PC-3 (cell line): Measurements from ENCODE around the gene DUSP12. TPM values are rescaled to one million over a fixed set of nuclear protein-coding genes. Genes with fewer than 3 reads are reported as not detected.

ENCODE experiments used
- ATAC-seq: fragments of 200-7000 bp; cut with Tn5 transposase; 2 replicates; pipeline ENCODE4 v1.9.1; 2020; ENCODE audit warnings: mild to moderate bottlenecking, moderate library complexity
- BruUV-seq: library from RNA; stranded (reverse); fragments of 400-500 nt; replicated peaks from 2 replicates; lab custom pipeline; 2021; lab: Mats Ljungman, UMichigan
- CTCF ChIA-PET: fragments of 300-600 bp; sonication (Branson Sonifier 250); formaldehyde crosslinking; loops from one replicate; lab custom pipeline; 2022; ENCODE audit warnings: antibody characterized with exemption; lab: Charles Lee
- POLR2A ChIA-PET: fragments of 300-600 bp; sonication (Branson Sonifier 250); formaldehyde crosslinking; loops from one replicate; lab custom pipeline; 2022; ENCODE audit warnings: antibody characterized with exemption; ENCODE audit not compliant: unreplicated experiment; lab: Charles Lee
- DNase-seq: peaks from one replicate; pipeline ENCODE4 v3.0.0-alpha.2; 2015
- H2AFZ ChIP-seq: fragments of 300-600 bp; sonication (generic); 2 replicates; pipeline ENCODE4 v1.6.0; 2016; ENCODE audit warnings: antibody characterized with exemption, low read length
- H3F3A ChIP-seq: fragments of 300-600 bp; sonication (generic); one replicate; pipeline ENCODE4 v1.6.0; 2017; ENCODE audit warnings: antibody characterized with exemption, low read length, control low read depth, mild to moderate bottlenecking; ENCODE audit not compliant: unreplicated experiment
- H3K27ac ChIP-seq: fragments of 300-600 bp; sonication (generic); 2 replicates; pipeline ENCODE4 v1.5.1; 2016; ENCODE audit warnings: mild to moderate bottlenecking, low read length
- H3K27me3 ChIP-seq: fragments of 300-600 bp; sonication (generic); 2 replicates; pipeline ENCODE4 v1.6.1; 2016; ENCODE audit warnings: low read length, mixed read lengths
- H3K36me3 ChIP-seq: fragments of 300-600 bp; sonication (generic); 2 replicates; pipeline ENCODE4 v1.6.1; 2016; ENCODE audit warnings: low read depth, mixed run types, low read length, mixed read lengths
- H3K4me1 ChIP-seq: fragments of 300-600 bp; sonication (generic); 2 replicates; pipeline ENCODE4 v1.5.1; 2016; ENCODE audit warnings: low read length; ENCODE audit not compliant: insufficient read depth
- H3K4me2 ChIP-seq: fragments of 300-600 bp; sonication (generic); 2 replicates; pipeline ENCODE4 v1.6.0; 2016; ENCODE audit warnings: low read length
- H3K4me3 ChIP-seq: fragments of 300-600 bp; sonication (generic); 2 replicates; pipeline ENCODE4 v1.5.1; 2016; ENCODE audit warnings: mild to moderate bottlenecking, low read length, mixed read lengths
- H3K79me2 ChIP-seq: fragments of 300-600 bp; sonication (generic); 2 replicates; pipeline ENCODE4 v1.6.1; 2017; ENCODE audit warnings: low read length, mixed read lengths
- H3K9ac ChIP-seq: fragments of 300-600 bp; sonication (generic); 2 replicates; pipeline ENCODE4 v1.6.0; 2016; ENCODE audit warnings: mild to moderate bottlenecking, low read length
- H3K9me2 ChIP-seq: fragments of 300-600 bp; sonication (generic); replicated peaks from 2 replicates; pipeline ENCODE4 v1.6.1; 2016; ENCODE audit warnings: mixed run types, low read length, mixed read lengths
- H3K9me3 ChIP-seq: fragments of 300-600 bp; sonication (generic); 2 replicates; pipeline ENCODE4 v1.6.1; 2016; ENCODE audit warnings: low read length, mixed read lengths
- H4K20me1 ChIP-seq: fragments of 300-600 bp; sonication (generic); 2 replicates; pipeline ENCODE4 v1.6.1; 2016; ENCODE audit warnings: low read length, mixed read lengths
- CTCF ChIP-seq: fragments of 300-600 bp; sonication (generic); conservative IDR thresholded peaks from 2 replicates; pipeline ENCODE4 v1.5.1; 2017; ENCODE audit warnings: antibody characterized with exemption, low read depth, mild to moderate bottlenecking, low read length
- EZH2 ChIP-seq: fragments of 300-600 bp; sonication (generic); IDR thresholded peaks from one replicate; pipeline ENCODE4 v1.6.1; 2017; ENCODE audit warnings: antibody characterized with exemption, mild to moderate bottlenecking, low read length; ENCODE audit not compliant: unreplicated experiment
- EZH2phosphoT487 ChIP-seq: fragments of 300-600 bp; sonication (generic); IDR thresholded peaks from 2 replicates; pipeline ENCODE4 v1.6.1; 2018; ENCODE audit warnings: mild to moderate bottlenecking, antibody characterized with exemption, low read length, borderline replicate concordance
- intact Hi-C: fragments of 100-400 bp; cut with micrococcal nuclease; formaldehyde crosslinking; loops from 2 replicates; pipeline ENCODE4 v1.9.0; 2023
- total RNA-seq: library from RNA; depleted of rRNA; stranded (reverse); fragments of >200 nt; gene quantifications from 2 replicates; pipeline ENCODE4 v1.2.3, GENCODE V29; 2014

DUSP12 gene
- total RNA-seq, 1 experiment from 2014 or later, result 82.2 TPM

GRCh38 chr1:161772397-161772796 is 22.8 kb downstream of the DUSP12 start:
- no peak for TF ChIP-seq EZH2phosphoT487
- TF ChIP-seq CTCF, result no peak
- no peak for TF ChIP-seq EZH2
- Histone ChIP-seq H3K4me3 (no peak overlapping the region), H3K4me1 (peaks cover 17% of the 10 kb centered on the region), H3K27me3 (no peaks in the 10 kb centered on the region), H3K27ac (no peak overlapping the region), H4K20me1 (0 out of 2 replicates have a peak, but pooled peaks cover 14% of the 10 kb centered on the region), H3K79me2 (peaks cover 95% of the 10 kb centered on the region), H2AFZ (no peak overlapping the region), H3F3A (no peaks in the 10 kb centered on the region), H3K36me3 (no peaks in the 10 kb centered on the region), H3K9ac (no peak overlapping the region), H3K9me2 (no peaks in the 10 kb centered on the region), H3K9me3 (no peaks in the 10 kb centered on the region), H3K4me2 (no peak overlapping the region)
- no TSS peak for BruUV-seq
- DNase-seq, result no peak
- CTCF ChIA-PET, result no interaction called here
- intact Hi-C loops, result no loop called here
- POLR2A ChIA-PET, result interaction anchor here (0.6 kb wide), 1 partner anchor 23 kb away, joined by 12 read pairs; the partner anchor contains the start of gene DUSP12
- ATAC-seq, result no peak

GRCh38 chr1:161773791-161774190 is 24.2 kb downstream of the DUSP12 start:
- intact Hi-C loops, result no loop called here
- peaks cover 7% of the 10 kb centered on the region; the same call in 1 of the 2 replicates for H3K4me1 ChIP-seq
- ChIA-PET CTCF (no interaction called here), POLR2A (no interaction called here)
- no peak overlapping the region for H3K9ac ChIP-seq
- no peak overlapping the region for H3K27ac ChIP-seq
- H3K27me3 ChIP-seq, result no peaks in the 10 kb centered on the region
- H3K36me3 ChIP-seq, result no peaks in the 10 kb centered on the region
- H3F3A ChIP-seq, result no peaks in the 10 kb centered on the region
- ATAC-seq (no peak), DNase-seq (no peak)
- BruUV-seq, result no TSS peak
- H3K9me2 ChIP-seq, result no peaks in the 10 kb centered on the region
- no peak for TF ChIP-seq CTCF
- TF ChIP-seq EZH2phosphoT487, result no peak
- TF ChIP-seq EZH2, result no peak
- H2AFZ ChIP-seq, result no peak overlapping the region
- H3K9me3 ChIP-seq, result no peaks in the 10 kb centered on the region
- peaks cover 90% of the 10 kb centered on the region for H3K79me2 ChIP-seq
- H3K4me3 ChIP-seq, result no peak overlapping the region
- 0 out of 2 replicates have a peak, but pooled peaks cover 14% of the 10 kb centered on the region for H4K20me1 ChIP-seq
- H3K4me2 ChIP-seq, result no peak overlapping the region

- no peak for ATAC-seq
- CTCF ChIA-PET, result no interaction called here
- Histone ChIP-seq H3K27me3 (no peaks in the 10 kb centered on the region), H3K4me1 (0 out of 2 replicates have a peak, but pooled peaks cover 6% of the 10 kb centered on the region), H3K4me3 (no peak overlapping the region), H3F3A (no peaks in the 10 kb centered on the region), H2AFZ (no peak overlapping the region), H3K36me3 (peaks cover 4% of the 10 kb centered on the region), H4K20me1 (0 out of 2 replicates have a peak, but pooled peaks cover 14% of the 10 kb centered on the region), H3K9ac (no peak overlapping the region), H3K9me2 (no peaks in the 10 kb centered on the region), H3K27ac (no peak overlapping the region), H3K79me2 (peaks cover 60% of the 10 kb centered on the region), H3K9me3 (no peaks in the 10 kb centered on the region), H3K4me2 (no peak overlapping the region)
- no peak for DNase-seq
- no TSS peak for BruUV-seq
- POLR2A ChIA-PET, result no interaction called here
- intact Hi-C loops, result no loop called here
- TF ChIP-seq EZH2 (no peak), EZH2phosphoT487 (no peak), CTCF (no peak)
Observed at GRCh38 chr1:161777261-161777660, 27.7 kb downstream of the DUSP12 start.
